ENCODE results near the gene CORIN.

GRCh38 chr4:47553329-47554125, 284.3 kb downstream of the CORIN start:
- TF ChIP-seq CTCF (CRISPR knock-in tag; IDR thresholded peaks at IDR 0.05) (no peak), GMEB2 (CRISPR knock-in tag; IDR thresholded peaks at IDR 0.05; ENCODE audit: low read depth) (no peak), RFX5 (IDR thresholded peaks at IDR 0.05; ENCODE audit: low read depth, low read length) (no peak), TARDBP (CRISPR knock-in tag; IDR thresholded peaks at IDR 0.05) (no peak), HDAC2 (CRISPR knock-in tag; IDR thresholded peaks at IDR 0.05) (no peak), RBAK (CRISPR knock-in tag; IDR thresholded peaks at IDR 0.05) (no peak), POLR2AphosphoS5 (IDR thresholded peaks at IDR 0.05; ENCODE audit: low read depth, low read length) (no peak), ZBTB40 (IDR thresholded peaks at IDR 0.05) (no peak), ZBTB40 (CRISPR knock-in tag; IDR thresholded peaks at IDR 0.05) (no peak), SNAPC2 (CRISPR knock-in tag; IDR thresholded peaks at IDR 0.05) (no peak), SMARCC2 (IDR thresholded peaks at IDR 0.05) (no peak), TAF1 (CRISPR knock-in tag; IDR thresholded peaks at IDR 0.05) (no peak), ZNF121 (CRISPR knock-in tag; IDR thresholded peaks at IDR 0.05) (no peak), ZFP36 (IDR thresholded peaks at IDR 0.05; ENCODE audit: borderline replicate concordance, low read depth, low read length, partially characterized antibody) (no peak)

All from HepG2 (cell line).